AG09319 (cell line): ENCODE data around the gene SORBS1.

Experiments
- DNase-seq: peaks from one replicate; pipeline ENCODE4 v3.0.0-alpha.2; 2010; ENCODE audit warnings: low read depth; ENCODE audit errors: extremely low read depth
- TF ChIP-seq, protein P1 (sequence below): IDR thresholded peaks from 2 replicates; pipeline ENCODE4 v1.5.1; 2011; ENCODE audit warnings: low read depth, mild to moderate bottlenecking, inconsistent platforms, low read length, moderate library complexity

Gene SORBS1

DNA sequence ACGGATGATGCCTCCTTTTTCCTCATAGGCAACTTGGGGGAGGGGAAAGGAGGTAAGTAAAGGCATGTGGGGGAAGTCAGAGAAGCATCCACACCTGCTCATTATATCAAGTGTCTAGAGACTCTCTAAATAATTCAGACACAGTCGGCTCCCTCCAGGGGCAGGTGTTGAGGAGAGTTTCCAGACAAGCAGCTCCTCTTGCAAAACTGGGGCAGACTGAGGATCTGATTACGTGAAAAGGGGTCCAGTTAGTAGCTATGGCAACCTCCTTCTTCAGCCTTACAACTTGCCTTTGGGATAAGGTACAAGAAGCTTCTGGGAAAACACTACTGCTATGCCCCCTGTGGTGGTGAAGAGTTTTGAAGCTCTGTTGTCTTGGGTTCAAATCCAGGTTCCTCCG, 39.0 kb upstream of the SORBS1 start:
- no peak for DNase-seq
- TF ChIP-seq, protein P1, sequence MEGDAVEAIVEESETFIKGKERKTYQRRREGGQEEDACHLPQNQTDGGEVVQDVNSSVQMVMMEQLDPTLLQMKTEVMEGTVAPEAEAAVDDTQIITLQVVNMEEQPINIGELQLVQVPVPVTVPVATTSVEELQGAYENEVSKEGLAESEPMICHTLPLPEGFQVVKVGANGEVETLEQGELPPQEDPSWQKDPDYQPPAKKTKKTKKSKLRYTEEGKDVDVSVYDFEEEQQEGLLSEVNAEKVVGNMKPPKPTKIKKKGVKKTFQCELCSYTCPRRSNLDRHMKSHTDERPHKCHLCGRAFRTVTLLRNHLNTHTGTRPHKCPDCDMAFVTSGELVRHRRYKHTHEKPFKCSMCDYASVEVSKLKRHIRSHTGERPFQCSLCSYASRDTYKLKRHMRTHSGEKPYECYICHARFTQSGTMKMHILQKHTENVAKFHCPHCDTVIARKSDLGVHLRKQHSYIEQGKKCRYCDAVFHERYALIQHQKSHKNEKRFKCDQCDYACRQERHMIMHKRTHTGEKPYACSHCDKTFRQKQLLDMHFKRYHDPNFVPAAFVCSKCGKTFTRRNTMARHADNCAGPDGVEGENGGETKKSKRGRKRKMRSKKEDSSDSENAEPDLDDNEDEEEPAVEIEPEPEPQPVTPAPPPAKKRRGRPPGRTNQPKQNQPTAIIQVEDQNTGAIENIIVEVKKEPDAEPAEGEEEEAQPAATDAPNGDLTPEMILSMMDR = no peak

DNA sequence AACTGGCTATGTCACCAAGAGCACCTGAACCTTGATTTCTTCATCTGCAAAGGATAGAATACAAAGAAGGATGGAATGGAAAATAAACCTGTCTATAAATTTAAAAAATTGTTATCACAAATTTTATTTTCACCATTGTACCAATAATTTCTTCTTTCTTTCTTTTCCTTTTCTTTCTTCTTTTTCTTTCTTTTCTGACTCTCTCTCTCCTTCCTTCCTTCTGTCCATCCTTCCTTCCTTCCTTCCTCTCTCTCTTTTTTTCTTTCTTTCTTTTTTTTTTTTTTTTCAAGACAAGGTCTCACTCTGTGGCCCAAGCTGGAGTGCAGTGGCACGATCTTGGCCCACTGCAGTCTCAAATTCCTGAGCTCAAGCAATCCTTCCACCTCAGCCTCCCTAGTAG, 36.6 kb upstream of the SORBS1 start:
- TF ChIP-seq, protein P1 = no peak
- DNase-seq = no peak

DNA sequence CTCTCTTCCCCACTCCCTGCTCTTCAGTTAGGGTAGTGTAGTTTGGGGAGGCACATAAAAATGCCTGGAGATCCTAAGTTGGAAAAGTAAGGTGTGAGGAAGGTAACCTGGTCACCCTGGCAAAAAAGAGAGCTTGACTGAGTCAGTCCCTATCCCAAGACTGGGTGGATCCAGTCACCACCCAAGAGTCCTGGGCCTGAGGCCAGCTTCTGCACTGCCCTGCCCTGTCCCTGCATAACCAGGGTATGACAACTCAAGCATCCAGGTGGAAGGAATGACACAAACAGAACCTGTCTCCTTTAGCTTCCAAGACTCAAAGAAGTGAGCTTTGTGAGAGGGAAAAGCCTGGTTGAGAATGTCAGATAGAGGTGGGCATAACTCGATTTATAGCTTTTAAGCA, 26.9 kb upstream of the SORBS1 start:
- TF ChIP-seq, protein P1 = no peak
- DNase-seq = no peak

- TF ChIP-seq, protein P1 = no peak
Measured at GRCh38 chr10:95579835-95580535, 18.8 kb upstream of the SORBS1 start.

DNA sequence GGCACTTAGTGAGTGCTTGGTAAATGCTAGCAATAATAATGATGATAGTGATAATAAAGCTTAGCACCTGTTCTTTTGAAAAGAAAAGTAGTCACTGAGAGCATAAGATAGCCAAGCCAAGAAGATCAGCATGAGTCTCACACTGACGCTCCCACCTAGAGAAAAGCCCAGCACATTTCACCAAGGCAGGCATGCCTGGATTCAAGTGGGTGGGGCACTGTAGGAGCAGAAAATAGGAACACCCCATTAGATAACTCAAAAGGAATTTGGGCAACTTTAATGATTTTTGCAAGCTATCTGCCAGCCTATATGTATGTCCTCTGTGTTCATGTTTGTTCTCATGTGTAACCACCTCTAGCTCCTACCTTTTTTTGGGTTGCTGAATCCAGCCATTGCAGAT, 18.1 kb upstream of the SORBS1 start:
- TF ChIP-seq, protein P1 = no peak
- DNase-seq = no peak

More at GRCh38 chr10:95579835-95580535, 18.8 kb upstream of the SORBS1 start:
- no peak for DNase-seq

DNA sequence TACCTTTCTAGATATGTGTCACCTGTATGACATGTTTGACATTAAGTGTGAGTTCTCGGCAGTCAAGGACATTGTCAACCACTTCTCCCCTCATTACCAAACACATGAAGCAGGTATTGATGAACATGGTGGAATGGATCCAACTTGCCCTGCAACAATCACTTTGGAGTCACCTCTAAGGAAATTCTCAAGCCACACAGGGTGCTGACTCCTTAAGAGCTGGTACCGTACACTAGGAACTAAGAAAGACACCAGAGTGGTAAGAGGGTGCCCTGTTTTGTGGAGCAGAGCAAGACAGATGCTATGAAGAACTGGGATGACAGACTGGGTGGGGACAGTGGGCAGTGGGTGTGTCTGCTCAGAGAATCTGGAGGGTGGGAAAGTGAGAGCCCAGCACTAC, 17.4 kb upstream of the SORBS1 start:
- TF ChIP-seq, protein P1 = no peak
- DNase-seq = no peak

DNA sequence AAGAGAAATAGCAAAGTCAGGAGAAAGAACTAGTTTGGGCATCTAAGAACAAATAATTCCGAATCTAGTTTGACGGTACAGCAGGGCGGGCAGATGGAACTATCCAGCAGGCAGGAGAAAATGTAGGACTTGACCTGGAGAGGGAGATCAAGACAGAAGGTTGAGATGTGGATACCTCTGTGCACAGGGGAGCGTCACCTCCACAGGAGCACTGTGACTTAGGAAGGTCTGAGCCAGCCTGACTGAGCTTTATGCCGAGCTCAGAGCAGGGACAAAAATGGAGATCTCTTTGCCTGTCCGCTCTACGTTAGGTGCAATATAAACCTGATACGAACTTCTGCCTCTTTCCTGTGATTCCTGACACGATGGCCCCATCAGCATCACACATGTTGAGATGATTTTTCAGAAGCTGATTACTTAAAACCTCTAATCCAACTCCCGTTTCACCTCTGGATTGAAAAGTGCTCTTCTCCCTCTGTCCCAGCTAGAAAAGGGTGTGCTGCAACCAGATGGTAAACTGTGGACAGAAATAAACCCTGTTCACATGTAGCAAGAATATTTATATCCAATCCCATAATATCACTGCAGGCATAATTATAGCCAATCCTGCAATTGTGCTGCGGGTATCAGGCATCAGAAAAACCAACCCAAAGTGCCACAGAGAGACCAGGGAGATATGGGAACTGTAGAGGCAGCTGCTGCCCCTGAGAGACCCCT, 13.6 kb upstream of the SORBS1 start:
- DNase-seq = no peak
- TF ChIP-seq, protein P1 = no peak
